Measurements from ENCODE around the gene CSE1L.
"Not testable (repeated sequence)": the region's sequence is repeated elsewhere in the genome, so short reads cannot be mapped to it uniquely, and the experiment has no call there.

The CSE1L gene

GRCh38 chr20:49098136-49098535 is 52.0 kb downstream of the CSE1L start:
- no peak for DNase-seq (ENCODE audit: extremely low spot score)
- POLR2A ChIA-PET = interaction anchor here (1.0 kb wide), 1 partner anchor 52 kb away, joined by 4 read pairs; the partner anchor contains the start of gene CSE1L
- CTCF ChIA-PET = no interaction called here
- no peak for TF ChIP-seq FOXK2 (IDR thresholded peaks at IDR 0.05)
- no peak for TF ChIP-seq FOXM1 (IDR thresholded peaks at IDR 0.05; ENCODE audit: borderline replicate concordance)
- no peak for TF ChIP-seq PKNOX1 (IDR thresholded peaks at IDR 0.05)
- no peak for TF ChIP-seq SUZ12 (IDR thresholded peaks at IDR 0.05)
- no peak for TF ChIP-seq TARDBP (IDR thresholded peaks at IDR 0.05)
- no peak for TF ChIP-seq ELF4 (IDR thresholded peaks at IDR 0.05)
- TF ChIP-seq CTBP1 (IDR thresholded peaks at IDR 0.05; ENCODE audit: borderline replicate concordance) = no peak
- no peak for TF ChIP-seq FOXA1 (IDR thresholded peaks at IDR 0.05)
- TF ChIP-seq HDGF (IDR thresholded peaks at IDR 0.05; ENCODE audit: borderline replicate concordance) = no peak
- TF ChIP-seq LEF1 (IDR thresholded peaks at IDR 0.05; ENCODE audit: borderline replicate concordance) = no peak
- TF ChIP-seq BHLHE40 (IDR thresholded peaks at IDR 0.05; ENCODE audit: borderline replicate concordance) = no peak
- TF ChIP-seq ARNT (IDR thresholded peaks at IDR 0.05) = no peak
- TF ChIP-seq NFRKB (IDR thresholded peaks at IDR 0.05) = no peak
- TF ChIP-seq SP1 (IDR thresholded peaks at IDR 0.05) = no peak
- no peak for TF ChIP-seq L3MBTL2 (conservative IDR thresholded peaks at IDR 0.05)

GRCh38 chr20:49099011-49099410 is 52.9 kb downstream of the CSE1L start:
- no peak for DNase-seq (ENCODE audit: extremely low spot score)
- ChIA-PET POLR2A (interaction anchor here (1.0 kb wide), 1 partner anchor 53 kb away, joined by 4 read pairs; the partner anchor contains the start of gene CSE1L), CTCF (no interaction called here)
- no peak for TF ChIP-seq FOXK2 (IDR thresholded peaks at IDR 0.05)
- TF ChIP-seq TARDBP (IDR thresholded peaks at IDR 0.05) = no peak
- no peak for TF ChIP-seq NFRKB (IDR thresholded peaks at IDR 0.05)
- no peak for TF ChIP-seq LEF1 (IDR thresholded peaks at IDR 0.05; ENCODE audit: borderline replicate concordance)
- TF ChIP-seq L3MBTL2 (conservative IDR thresholded peaks at IDR 0.05) = no peak
- TF ChIP-seq ELF4 (IDR thresholded peaks at IDR 0.05) = no peak
- no peak for TF ChIP-seq CTBP1 (IDR thresholded peaks at IDR 0.05; ENCODE audit: borderline replicate concordance)

- POLR2A ChIA-PET; DNase-seq (ENCODE audit: extremely low spot score): not testable (repeated sequence)
- CTCF ChIA-PET = interaction anchor here (0.7 kb wide), 1 partner anchor 13 kb away, joined by 3 read pairs; no protein-coding TSS in a partner anchor
These were observed 54.2 kb downstream of the CSE1L start for GRCh38 chr20:49100292-49100691.

GRCh38 chr20:49100972-49101371 is 54.9 kb downstream of the CSE1L start:
- no peak for TF ChIP-seq LEF1 (IDR thresholded peaks at IDR 0.05; ENCODE audit: borderline replicate concordance)
- TF ChIP-seq L3MBTL2 (conservative IDR thresholded peaks at IDR 0.05) = no peak
- TF ChIP-seq SP1 (IDR thresholded peaks at IDR 0.05) = no peak
- TF ChIP-seq FOXA1 (IDR thresholded peaks at IDR 0.05) = no peak
- no peak for TF ChIP-seq BHLHE40 (IDR thresholded peaks at IDR 0.05; ENCODE audit: borderline replicate concordance)
- TF ChIP-seq TARDBP (IDR thresholded peaks at IDR 0.05) = no peak
- TF ChIP-seq HDGF (IDR thresholded peaks at IDR 0.05; ENCODE audit: borderline replicate concordance) = no peak
- no peak for DNase-seq (ENCODE audit: extremely low spot score)
- CTCF ChIA-PET = no interaction called here
- POLR2A ChIA-PET = no interaction called here

- no peak for TF ChIP-seq SP1 (IDR thresholded peaks at IDR 0.05)
- no peak for TF ChIP-seq L3MBTL2 (conservative IDR thresholded peaks at IDR 0.05)
- TF ChIP-seq ELF4 (IDR thresholded peaks at IDR 0.05) = no peak
- TF ChIP-seq SUZ12 (IDR thresholded peaks at IDR 0.05) = no peak
- no peak for TF ChIP-seq ZNF384 (IDR thresholded peaks at IDR 0.05)
- no peak for TF ChIP-seq ARNT (IDR thresholded peaks at IDR 0.05)
- POLR2A ChIA-PET = interaction anchor here (1.4 kb wide), 1 partner anchor 116 kb away, joined by 4 read pairs; the partner anchor contains the start of gene DDX27
- CTCF ChIA-PET = no interaction called here
- DNase-seq (ENCODE audit: extremely low spot score) = no peak
These were observed 56.9 kb downstream of the CSE1L start for GRCh38 chr20:49103019-49103418.

GRCh38 chr20:49103647-49104364 is 57.7 kb downstream of the CSE1L start:
- TF ChIP-seq ZNF384 (IDR thresholded peaks at IDR 0.05) (no peak), SUZ12 (IDR thresholded peaks at IDR 0.05) (no peak), ARNT (IDR thresholded peaks at IDR 0.05) (no peak), FOXM1 (IDR thresholded peaks at IDR 0.05; ENCODE audit: borderline replicate concordance) (no peak), FOXA1 (IDR thresholded peaks at IDR 0.05) (no peak), TARDBP (IDR thresholded peaks at IDR 0.05) (no peak)
- DNase-seq (ENCODE audit: extremely low spot score) = no peak
- POLR2A ChIA-PET = interaction anchor here (1.4 kb wide), 1 partner anchor 115 kb away, joined by 4 read pairs; the partner anchor contains the start of gene DDX27
- CTCF ChIA-PET = no interaction called here

GRCh38 chr20:49104365-49104648 is 58.2 kb downstream of the CSE1L start:
- POLR2A ChIA-PET = interaction anchor here (1.4 kb wide), 1 partner anchor 115 kb away, joined by 4 read pairs; the partner anchor contains the start of gene DDX27
- no peak for DNase-seq (ENCODE audit: extremely low spot score)
- no peak for TF ChIP-seq BHLHE40 (IDR thresholded peaks at IDR 0.05; ENCODE audit: borderline replicate concordance)
- no peak for TF ChIP-seq PKNOX1 (IDR thresholded peaks at IDR 0.05)
- no peak for TF ChIP-seq ZNF384 (IDR thresholded peaks at IDR 0.05)
- no peak for TF ChIP-seq FOXK2 (IDR thresholded peaks at IDR 0.05)
- TF ChIP-seq CTBP1 (IDR thresholded peaks at IDR 0.05; ENCODE audit: borderline replicate concordance) = no peak
- no peak for TF ChIP-seq TARDBP (IDR thresholded peaks at IDR 0.05)
- TF ChIP-seq FOXA1 (IDR thresholded peaks at IDR 0.05) = no peak
- TF ChIP-seq FOXM1 (IDR thresholded peaks at IDR 0.05; ENCODE audit: borderline replicate concordance) = no peak
- no peak for TF ChIP-seq SUZ12 (IDR thresholded peaks at IDR 0.05)
- TF ChIP-seq L3MBTL2 (conservative IDR thresholded peaks at IDR 0.05) = no peak
- no peak for TF ChIP-seq ELF4 (IDR thresholded peaks at IDR 0.05)
- TF ChIP-seq ARNT (IDR thresholded peaks at IDR 0.05) = no peak
- CTCF ChIA-PET = no interaction called here

GRCh38 chr20:49104979-49105547 is 59.0 kb downstream of the CSE1L start:
- POLR2A ChIA-PET; DNase-seq (ENCODE audit: extremely low spot score); CTCF ChIA-PET: not testable (repeated sequence)

Measured in HEK293T (cell line).